Measurements from ENCODE around the gene MARS1.

GRCh38 chr12:57526477-57527126 is 38.7 kb downstream of the MARS1 start:
- TF ChIP-seq CTCF (IDR thresholded peaks at IDR 0.05; ENCODE audit: low read depth, low read length) (no peak), EZH2phosphoT487 (IDR thresholded peaks at IDR 0.05; ENCODE audit: low read depth) (no peak)

All from OCI-LY3 (cell line).